ENCODE measurements around the gene INHBB.

INHBB gene

GRCh38 chr2:120376679-120377640 is 31.0 kb downstream of the INHBB start:
- Histone ChIP-seq H3K9ac (ENCODE audit: low read length) (no peak overlapping the region), H3K9me3 (ENCODE audit: insufficient read depth, low read length) (no peaks in the 10 kb centered on the region), H3F3A (ENCODE audit: insufficient read depth) (no peaks in the 10 kb centered on the region), H3K27ac (ENCODE audit: low read depth, low read length) (no peak overlapping the region), H3K36me3 (ENCODE audit: low read length) (no peaks in the 10 kb centered on the region), H3K79me2 (ENCODE audit: insufficient read depth, low read length) (no peaks in the 10 kb centered on the region), H2AFZ (ENCODE audit: low read depth, low read length, severe bottlenecking) (no peak overlapping the region), H3K9me2 (replicated peaks; ENCODE audit: insufficient read depth, low read length) (no peaks in the 10 kb centered on the region), H3K27me3 (ENCODE audit: low read length) (no peaks in the 10 kb centered on the region), H3K4me2 (ENCODE audit: low read depth, low read length, poor library complexity, severe bottlenecking) (no peak overlapping the region), H4K20me1 (ENCODE audit: low read depth, low read length) (no peaks in the 10 kb centered on the region), H3K4me3 (ENCODE audit: insufficient read depth, low read length, poor library complexity, severe bottlenecking) (no peak overlapping the region)
- no peak for TF ChIP-seq EZH2phosphoT487 (conservative IDR thresholded peaks at IDR 0.05; ENCODE audit: low read length)
- TF ChIP-seq, protein P1, sequence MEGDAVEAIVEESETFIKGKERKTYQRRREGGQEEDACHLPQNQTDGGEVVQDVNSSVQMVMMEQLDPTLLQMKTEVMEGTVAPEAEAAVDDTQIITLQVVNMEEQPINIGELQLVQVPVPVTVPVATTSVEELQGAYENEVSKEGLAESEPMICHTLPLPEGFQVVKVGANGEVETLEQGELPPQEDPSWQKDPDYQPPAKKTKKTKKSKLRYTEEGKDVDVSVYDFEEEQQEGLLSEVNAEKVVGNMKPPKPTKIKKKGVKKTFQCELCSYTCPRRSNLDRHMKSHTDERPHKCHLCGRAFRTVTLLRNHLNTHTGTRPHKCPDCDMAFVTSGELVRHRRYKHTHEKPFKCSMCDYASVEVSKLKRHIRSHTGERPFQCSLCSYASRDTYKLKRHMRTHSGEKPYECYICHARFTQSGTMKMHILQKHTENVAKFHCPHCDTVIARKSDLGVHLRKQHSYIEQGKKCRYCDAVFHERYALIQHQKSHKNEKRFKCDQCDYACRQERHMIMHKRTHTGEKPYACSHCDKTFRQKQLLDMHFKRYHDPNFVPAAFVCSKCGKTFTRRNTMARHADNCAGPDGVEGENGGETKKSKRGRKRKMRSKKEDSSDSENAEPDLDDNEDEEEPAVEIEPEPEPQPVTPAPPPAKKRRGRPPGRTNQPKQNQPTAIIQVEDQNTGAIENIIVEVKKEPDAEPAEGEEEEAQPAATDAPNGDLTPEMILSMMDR (IDR thresholded peaks at IDR 0.05; ENCODE audit: insufficient read depth, low read length, poor library complexity, severe bottlenecking) = no peak

DNA sequence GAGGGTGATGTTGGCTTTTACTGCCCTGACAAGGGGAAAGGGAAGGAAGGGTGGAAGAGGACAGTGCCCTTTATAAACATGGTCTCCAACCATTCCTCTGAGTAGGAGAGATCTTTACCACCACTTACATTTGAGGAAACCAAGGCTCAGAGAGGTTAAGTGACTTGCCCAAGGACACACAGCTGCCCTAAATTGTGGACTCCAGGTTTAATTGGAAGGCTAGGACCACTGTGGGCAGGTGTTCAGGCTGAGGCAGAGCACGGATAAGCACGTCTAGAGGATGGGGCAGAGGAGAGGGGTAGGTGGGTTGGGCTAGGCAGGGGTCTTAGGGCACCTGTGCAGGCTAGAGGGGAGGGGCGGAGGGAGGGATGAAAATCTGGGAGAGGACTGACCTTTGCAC is 32.7 kb downstream of the INHBB start:
- H3K9me2 ChIP-seq (replicated peaks; ENCODE audit: insufficient read depth, low read length) = no peaks in the 10 kb centered on the region
- H3K9ac ChIP-seq (ENCODE audit: low read length) = no peak overlapping the region
- H3F3A ChIP-seq (ENCODE audit: insufficient read depth) = no peaks in the 10 kb centered on the region
- no peaks in the 10 kb centered on the region for H3K9me3 ChIP-seq (ENCODE audit: insufficient read depth, low read length)
- no peak overlapping the region for H3K27ac ChIP-seq (ENCODE audit: low read depth, low read length)
- H3K4me2 ChIP-seq (ENCODE audit: low read depth, low read length, poor library complexity, severe bottlenecking) = no peak overlapping the region
- no peak overlapping the region for H2AFZ ChIP-seq (ENCODE audit: low read depth, low read length, severe bottlenecking)
- H4K20me1 ChIP-seq (ENCODE audit: low read depth, low read length) = no peaks in the 10 kb centered on the region
- H3K36me3 ChIP-seq (ENCODE audit: low read length) = no peaks in the 10 kb centered on the region
- no peak overlapping the region for H3K4me3 ChIP-seq (ENCODE audit: insufficient read depth, low read length, poor library complexity, severe bottlenecking)
- no peaks in the 10 kb centered on the region for H3K27me3 ChIP-seq (ENCODE audit: low read length)
- H3K79me2 ChIP-seq (ENCODE audit: insufficient read depth, low read length) = no peaks in the 10 kb centered on the region
- TF ChIP-seq, protein P1 (IDR thresholded peaks at IDR 0.05; ENCODE audit: insufficient read depth, low read length, poor library complexity, severe bottlenecking) = no peak

GRCh38 chr2:120379916-120380893 is 34.3 kb downstream of the INHBB start:
- Histone ChIP-seq H2AFZ (ENCODE audit: low read depth, low read length, severe bottlenecking) (no peak overlapping the region), H3K4me3 (ENCODE audit: insufficient read depth, low read length, poor library complexity, severe bottlenecking) (no peak overlapping the region), H3K9me2 (replicated peaks; ENCODE audit: insufficient read depth, low read length) (no peaks in the 10 kb centered on the region), H3K27ac (ENCODE audit: low read depth, low read length) (no peak overlapping the region), H3K79me2 (ENCODE audit: insufficient read depth, low read length) (no peaks in the 10 kb centered on the region), H3F3A (ENCODE audit: insufficient read depth) (no peaks in the 10 kb centered on the region), H3K27me3 (ENCODE audit: low read length) (no peaks in the 10 kb centered on the region), H3K36me3 (ENCODE audit: low read length) (no peaks in the 10 kb centered on the region), H3K9ac (ENCODE audit: low read length) (no peak overlapping the region), H3K4me2 (ENCODE audit: low read depth, low read length, poor library complexity, severe bottlenecking) (no peak overlapping the region), H4K20me1 (ENCODE audit: low read depth, low read length) (no peaks in the 10 kb centered on the region), H3K9me3 (ENCODE audit: insufficient read depth, low read length) (no peaks in the 10 kb centered on the region)
- TF ChIP-seq EZH2phosphoT487 (conservative IDR thresholded peaks at IDR 0.05; ENCODE audit: low read length) = no peak
- TF ChIP-seq, protein P1 (IDR thresholded peaks at IDR 0.05; ENCODE audit: insufficient read depth, low read length, poor library complexity, severe bottlenecking) = no peak

Data from SU-DHL-6 (cell line).